HG03565 (cell line): Measurements from ENCODE around the gene ZBTB40.

Experiments
- ATAC-seq: cut with Tn5 transposase; IDR thresholded peaks from one replicate; pipeline ENCODE4 v1.9.1; 2021; ENCODE audit warnings: mild to moderate bottlenecking, moderate library complexity; ENCODE audit not compliant: unreplicated experiment

Gene ZBTB40

DNA sequence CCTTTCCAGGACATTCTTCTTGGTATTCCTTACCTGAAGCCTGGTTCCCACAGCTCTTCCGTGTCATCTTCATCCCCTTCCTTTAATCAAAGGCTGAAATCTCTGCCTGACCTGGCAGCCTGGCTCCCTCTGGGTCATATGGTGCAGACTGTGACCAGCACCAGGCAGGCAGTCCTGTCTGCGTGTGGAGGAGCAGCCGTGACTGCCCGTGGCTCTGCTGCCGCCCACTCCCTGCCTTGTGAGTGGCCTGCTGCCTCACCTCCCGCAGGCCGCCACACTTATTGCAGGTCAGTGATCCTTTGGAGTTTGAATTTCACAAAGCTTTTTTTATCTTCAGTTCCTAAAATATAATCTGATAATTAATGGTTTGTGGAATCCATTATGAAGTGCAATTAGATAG lies 75.5 kb downstream of the ZBTB40 start:
- ATAC-seq, result no peak

DNA sequence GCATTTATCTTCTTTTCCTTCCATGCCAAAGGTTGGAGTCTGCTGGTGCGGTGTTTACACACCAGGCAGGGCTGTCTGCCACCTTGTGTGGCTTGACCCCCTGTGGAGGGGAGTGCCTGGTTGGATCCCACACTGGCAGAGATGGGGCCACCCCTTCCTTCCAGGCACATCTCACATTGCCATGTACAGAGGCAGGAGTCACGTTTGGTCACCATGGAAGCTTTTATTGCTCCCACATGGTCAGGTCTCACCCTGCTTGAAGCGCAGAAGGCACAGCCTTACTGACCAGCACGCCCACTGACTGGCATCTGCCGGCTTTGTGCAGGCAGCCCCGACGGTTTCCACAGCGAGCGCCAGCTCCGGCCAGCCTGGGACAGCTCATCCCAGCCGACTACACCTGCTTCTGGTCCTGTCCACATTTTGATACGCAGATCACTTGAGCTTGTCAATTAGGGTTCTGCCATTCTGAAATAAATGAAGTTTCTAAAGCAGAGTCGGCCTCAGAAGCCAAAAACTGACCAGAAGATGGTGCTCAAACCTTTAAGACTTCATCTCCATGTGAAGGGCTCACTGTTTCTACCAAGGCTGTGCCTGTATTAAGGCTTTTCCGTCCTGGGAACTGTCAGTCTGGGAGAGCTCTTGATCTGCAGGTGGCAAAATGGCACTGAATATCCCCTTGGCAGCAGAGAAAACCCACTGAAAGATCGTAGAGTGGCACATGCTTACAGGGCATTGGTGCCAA lies 76.1 kb downstream of the ZBTB40 start:
- ATAC-seq, result no peak

DNA sequence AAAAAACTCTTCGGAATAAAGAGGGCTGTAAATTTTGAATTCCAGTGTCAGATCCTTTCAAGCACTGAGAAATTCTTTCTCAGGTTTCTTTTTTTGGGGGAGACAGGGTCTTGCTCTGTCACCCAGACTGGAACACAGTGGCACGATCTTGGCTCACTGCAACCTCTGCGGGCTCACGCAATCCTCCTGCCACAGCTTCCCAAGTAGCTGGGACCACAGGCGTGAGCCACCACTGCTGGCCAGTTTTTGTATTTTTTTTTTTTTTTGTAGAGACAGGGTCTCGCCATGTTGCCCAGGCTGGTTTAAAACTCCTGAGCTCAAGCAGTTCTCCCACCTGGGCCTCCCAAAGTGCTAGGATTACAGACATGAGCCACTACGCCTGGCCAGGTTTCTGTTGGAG lies 76.8 kb downstream of the ZBTB40 start:
- no peak for ATAC-seq

DNA sequence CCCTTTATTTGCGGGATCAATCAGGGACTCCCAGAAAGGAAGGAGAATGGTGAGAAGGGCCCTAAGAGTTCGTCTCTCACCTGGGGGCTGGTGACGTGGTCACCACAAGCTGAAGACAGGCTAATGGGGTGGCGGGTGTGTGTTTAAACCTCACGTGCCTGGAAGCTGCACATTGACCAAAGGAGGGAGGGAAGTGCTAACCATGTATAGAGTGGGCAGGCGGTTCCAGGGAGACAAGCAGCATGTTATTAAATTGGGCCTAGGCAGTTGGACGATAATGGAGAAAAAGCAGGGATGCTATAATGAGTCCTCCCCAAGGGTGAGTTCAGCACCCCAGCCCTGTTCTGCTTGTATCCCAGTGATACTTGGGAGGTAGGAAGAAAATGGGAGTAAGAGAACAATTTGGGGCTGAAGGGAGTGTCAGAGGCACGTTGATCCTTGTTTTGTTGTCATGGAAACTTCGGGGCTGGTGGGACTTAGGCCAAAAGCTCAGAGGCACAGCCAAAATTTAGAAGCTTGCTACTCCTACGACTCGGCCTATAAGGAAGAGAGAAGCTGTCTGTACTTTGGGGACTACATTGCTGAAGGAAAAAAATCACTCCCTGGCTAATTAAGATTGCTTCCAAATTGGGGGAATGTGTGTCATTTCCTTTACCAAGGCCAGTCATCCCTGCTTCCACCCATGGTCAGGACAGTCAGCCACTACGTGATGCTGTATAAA lies 78.4 kb downstream of the ZBTB40 start:
- ATAC-seq, result no peak

DNA sequence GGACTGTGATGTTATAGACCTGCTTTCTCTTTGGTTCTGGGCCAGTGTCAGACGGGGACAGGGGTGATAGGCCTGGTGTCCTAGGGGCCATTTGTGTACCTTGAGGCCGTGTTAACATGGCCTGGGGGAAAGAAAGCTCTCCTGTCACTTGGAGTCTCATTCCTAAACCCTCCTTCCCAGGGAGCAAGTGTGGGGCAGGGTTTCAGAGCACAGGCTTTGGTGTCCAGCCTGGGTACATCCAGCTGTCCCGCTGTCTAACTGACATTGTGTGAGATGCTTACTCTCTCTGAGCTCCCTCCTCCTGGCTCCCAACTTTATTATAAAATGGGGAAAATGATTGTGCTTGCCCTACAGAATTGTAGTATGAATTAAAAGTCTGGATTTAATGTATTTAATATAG lies 79.1 kb downstream of the ZBTB40 start:
- no peak for ATAC-seq

DNA sequence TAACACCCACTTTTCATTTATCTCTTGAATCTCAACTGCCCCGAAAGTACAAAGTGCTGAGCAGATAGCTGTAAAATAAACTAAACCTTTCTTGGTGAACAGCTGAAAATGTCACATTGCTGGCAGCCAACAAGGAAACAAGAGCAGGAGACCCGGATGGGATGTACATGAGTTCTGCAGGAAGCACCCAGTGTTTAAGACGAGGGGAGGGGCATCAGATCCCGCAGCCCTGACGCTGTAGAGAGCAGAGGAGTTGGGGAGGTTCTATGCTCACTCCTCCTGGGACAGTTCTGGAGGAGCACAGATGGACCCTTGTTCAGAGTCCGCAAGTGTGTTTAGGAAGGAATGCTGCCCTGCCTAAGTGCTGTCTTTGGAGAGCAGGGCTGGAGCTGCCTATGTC lies 79.6 kb downstream of the ZBTB40 start:
- no peak for ATAC-seq

DNA sequence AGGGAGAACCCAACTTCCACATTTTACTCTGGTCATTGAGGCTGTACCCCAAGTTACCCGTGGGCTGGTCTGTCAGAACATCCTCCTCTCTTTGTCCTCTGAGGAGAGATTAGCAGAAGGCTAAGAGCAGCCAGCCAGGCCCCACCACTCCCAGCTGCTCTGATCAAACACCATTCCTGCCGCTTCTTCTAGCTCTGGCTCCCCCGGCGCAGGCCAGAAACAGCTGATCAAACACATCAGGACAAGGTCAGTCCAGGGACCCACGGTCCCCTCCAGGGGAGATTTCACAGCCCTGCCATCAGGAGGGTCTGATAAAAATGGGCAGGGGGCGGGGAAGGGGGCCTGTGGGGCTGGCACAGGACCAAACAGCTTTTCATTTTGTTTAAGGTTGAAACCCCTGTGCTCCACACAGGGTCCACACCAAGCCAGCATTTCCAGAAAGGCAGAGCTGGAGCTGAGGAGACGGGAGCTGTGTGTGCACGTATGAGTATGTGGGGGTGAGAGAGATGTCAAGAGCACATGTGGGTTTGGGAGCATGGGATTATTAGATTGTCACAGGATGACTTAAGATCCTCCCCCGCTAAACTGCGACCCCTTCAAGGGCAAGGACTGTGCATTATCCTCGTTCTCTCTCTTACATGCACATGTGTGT lies 81.7 kb downstream of the ZBTB40 start:
- no peak for ATAC-seq

DNA sequence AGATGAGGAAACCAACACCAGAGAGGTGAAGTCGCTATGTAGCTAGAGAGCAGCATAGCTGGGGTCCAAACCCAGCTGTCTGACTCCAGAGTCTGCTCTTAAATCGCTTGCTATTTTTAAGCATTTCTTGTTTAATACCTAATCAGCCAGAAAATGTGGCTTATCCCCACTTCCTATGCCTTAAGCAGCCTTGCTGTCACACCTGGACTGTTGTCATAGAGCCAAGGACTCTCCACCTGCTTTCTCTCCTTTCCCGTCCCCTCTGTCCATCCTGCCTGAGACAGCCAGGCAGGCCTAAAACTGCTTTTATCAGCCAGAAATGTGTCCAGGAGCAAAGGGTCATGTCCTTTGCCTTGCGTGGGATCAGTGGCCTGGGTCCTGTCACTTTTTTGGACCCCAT lies 83.3 kb downstream of the ZBTB40 start:
- ATAC-seq, result no peak

DNA sequence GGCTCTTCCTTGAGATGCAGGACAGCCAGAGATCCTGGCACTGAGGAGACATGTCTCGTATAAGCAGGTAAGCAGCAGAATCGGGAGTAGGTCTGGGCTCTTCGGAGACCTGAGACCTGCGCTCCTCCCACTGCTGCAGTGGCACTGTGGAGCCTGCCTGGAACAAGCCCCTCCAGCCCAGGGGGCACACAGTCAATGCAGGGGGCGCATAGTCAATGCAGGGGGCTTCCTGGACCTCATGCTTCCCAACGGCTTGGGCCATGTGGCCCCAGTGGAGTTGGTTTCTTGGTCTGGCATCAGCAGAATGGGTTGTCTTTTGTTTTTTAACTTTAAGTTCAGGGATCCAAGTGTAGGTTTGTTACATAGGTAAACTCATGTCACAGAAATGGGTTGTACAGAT lies 83.7 kb downstream of the ZBTB40 start:
- ATAC-seq, result no peak

DNA sequence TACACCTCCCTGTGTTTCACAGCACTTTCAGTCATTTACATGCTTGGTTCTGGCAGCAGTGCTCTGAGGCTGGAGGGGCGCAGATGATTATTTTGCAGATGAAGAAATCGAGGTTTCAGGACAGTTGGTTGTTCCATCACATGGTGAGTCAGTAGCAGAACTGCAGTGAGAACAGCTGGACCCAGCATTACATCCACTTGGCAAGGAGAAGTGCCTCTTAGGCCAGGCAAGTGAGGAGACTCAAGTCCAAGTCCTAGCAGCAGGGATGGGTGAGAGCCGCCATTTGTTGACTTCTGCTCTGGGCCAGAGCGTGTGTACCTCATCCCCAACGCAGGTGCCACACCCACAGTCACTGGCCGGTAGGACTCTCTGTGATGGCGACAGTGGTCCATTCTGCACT lies 84.9 kb downstream of the ZBTB40 start:
- ATAC-seq, result no peak

DNA sequence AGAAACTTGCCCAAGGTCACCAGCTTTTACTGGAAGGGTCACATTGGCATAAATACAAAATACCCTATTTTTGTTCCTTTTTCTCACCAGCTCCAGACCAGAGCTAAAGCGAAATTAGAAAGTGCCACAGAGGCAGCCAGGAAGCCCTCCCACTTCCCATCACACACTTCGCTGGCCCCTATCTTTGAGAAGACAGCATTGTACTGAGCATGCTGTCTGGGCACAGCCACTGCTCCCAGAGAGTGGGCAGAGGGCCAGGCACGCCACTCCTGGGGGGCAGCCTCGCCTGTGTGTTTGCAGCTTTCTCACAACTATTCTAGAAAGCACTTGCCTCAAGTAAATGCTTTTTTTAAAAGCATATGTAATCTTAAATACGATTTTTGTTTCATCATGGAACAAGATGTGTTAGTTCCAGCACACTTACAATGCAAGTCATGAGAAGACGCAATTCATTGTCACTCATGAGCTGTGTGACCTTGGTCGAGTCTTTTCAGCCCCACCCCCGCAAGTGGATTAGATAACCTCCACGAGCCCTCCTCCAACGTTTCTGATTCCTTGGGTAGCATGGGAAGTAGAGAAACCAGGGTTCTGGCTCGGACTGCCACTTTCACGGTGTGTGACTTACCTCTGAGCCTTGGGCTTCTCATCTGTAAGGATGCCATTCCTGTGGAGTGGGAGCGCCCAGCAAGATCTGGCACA lies 85.9 kb downstream of the ZBTB40 start:
- ATAC-seq, result no peak

DNA sequence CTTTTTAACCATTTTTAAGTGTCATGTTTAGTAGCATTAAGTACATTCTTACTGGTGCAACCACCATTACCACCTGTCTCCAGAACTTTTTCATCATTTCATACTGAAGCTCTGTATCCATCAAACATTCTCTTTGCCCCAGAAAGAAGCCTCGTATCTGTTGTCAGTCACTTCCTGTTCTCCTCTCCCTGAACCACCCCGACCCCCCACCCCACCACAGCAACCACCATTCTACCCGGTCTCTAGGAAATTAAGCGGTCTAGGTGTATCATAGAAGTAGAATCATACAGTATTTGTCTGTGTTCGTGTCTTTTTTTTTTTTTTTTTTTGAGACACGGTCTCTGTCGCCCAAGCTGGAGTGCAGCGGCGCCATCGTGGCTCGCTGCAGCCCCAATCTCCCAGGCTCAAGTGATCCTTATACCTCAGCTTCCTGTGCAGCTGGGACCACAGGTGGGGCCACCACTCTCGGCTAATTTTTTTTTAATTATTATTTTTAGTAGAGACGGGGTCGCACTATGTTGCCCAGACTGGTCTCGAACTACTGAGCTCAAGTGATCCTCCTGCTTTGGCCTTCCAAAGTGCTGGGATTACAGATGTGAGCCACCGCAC lies 88.0 kb downstream of the ZBTB40 start:
- ATAC-seq, result no peak

DNA sequence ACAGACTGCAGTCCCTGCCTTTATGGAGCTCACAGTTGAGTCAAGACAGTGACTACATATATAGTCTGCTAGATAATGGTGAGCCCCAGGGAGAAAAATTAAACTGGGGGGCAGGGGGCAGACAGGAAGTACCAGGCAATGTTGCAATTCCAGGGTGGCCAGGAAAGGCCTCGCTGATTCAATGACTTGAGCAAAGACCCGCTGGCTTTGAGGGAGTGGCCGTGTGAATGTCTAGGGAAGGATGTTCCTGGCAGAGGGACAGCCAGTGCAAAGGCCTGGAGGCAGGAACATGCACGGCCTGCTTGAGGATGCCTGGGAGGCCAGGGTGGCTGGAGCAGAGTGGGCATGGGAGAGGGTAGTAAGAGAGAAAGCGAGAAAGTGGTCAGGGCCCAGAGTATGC lies 88.7 kb downstream of the ZBTB40 start:
- no peak for ATAC-seq

DNA sequence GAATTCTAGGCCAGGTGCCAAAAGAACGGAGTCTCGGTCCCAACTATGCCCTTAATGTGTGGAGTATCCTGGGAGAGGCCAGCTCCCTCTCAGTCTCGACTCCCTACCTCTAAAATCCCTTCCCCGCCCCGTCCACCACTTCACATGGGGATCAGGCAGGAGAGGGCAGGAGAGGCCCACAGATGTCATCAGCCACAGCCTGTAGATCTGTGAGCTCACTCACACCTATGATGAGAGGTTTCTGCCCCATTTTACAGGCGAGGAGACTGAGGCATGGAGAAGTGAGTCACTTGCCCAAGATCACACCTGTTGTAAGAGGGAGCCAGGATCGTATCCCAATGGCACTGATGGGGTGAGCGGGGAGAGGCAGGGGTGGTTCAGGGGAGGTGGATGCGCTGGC lies 91.2 kb downstream of the ZBTB40 start:
- ATAC-seq, result no peak

DNA sequence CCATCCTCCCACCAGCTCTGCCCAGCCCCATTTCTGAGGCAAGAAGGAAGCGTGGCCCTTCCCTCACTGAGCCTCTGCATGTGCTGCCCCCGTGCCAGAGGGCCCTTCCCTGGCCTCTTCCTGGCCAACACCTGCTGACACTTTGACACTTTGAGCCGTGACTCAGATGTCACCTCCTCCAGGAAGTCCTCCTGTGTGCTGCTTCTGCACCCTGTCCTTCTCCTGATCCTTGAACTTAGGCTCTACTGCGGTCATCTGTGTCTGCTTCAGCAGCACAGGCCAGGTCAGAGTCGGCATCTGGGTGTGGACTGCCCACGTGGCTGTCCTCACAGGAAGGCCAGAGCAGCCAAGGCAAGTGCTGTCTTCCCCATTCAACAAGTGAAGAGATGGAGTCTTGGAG lies 92.0 kb downstream of the ZBTB40 start:
- no peak for ATAC-seq

DNA sequence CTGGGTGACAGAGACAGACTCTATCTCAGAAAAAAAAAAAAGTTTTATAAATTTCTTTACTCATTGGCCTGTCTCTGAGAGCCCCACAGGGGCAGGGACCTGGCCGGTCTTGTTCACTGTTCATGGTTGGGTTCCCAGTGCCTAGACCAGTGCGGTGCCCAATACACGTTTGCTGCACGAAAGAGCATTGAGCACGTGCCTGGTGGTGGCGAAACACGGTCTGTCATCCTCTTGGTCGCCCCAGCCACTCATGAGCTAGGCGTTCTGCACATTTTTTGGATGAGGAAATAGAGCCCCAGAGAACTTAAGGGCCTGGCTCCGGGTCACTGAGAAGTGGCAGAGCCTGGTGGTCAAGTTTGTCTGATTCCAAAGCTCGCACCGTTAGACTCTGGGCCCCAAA lies 93.0 kb downstream of the ZBTB40 start:
- ATAC-seq, result no peak

DNA sequence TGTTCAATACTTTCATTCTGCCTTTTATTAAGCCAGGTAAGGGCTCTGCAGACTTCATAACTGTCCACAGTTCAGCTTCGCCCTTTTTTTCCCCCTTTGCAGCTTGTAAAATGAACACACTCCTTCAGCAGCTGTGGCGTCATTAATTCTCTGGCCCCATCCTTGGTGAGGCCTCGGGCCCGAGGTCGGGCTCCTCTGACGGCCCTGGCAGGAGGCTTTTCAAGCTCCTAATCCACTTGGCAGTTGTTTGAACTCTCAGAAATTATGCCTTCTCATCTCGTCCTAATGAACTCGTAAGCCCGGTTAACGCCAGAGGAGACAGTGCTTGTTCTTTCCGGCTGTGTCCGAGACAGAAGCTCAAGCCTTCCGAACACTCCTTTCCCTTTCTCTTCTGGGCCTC lies 93.5 kb downstream of the ZBTB40 start:
- ATAC-seq, result no peak

DNA sequence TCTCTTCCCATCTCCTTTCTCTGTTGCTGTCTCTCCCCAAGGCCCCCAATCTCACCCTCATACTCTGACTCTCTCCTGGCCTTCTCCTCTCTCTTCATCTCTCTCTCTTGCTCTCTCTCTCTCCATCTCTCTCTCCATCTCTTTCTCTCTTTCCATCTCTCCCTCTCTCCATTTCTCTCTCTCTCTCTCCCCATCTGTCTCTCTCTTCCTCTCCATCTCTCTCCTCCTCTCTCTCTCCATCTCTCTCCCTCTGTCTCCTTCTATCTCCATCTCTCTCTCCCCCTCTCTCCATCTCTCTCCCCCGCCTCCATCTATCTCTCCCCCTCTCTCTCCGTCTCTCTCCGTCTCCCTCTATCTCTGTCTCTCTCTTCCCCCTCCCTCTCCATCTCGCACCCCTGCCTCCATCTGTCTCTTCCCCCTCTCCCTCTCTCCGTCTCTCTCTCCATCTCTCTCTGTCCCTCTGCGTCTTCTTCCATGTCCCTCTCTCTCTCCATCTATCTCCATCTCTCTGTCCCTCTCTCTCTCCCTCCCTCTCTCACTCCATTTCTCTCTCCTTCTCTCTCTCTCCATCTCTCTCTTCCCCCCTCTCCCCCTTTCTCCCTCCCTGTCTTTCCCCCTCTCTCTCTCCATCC lies 95.7 kb downstream of the ZBTB40 start:
- ATAC-seq, result no peak

DNA sequence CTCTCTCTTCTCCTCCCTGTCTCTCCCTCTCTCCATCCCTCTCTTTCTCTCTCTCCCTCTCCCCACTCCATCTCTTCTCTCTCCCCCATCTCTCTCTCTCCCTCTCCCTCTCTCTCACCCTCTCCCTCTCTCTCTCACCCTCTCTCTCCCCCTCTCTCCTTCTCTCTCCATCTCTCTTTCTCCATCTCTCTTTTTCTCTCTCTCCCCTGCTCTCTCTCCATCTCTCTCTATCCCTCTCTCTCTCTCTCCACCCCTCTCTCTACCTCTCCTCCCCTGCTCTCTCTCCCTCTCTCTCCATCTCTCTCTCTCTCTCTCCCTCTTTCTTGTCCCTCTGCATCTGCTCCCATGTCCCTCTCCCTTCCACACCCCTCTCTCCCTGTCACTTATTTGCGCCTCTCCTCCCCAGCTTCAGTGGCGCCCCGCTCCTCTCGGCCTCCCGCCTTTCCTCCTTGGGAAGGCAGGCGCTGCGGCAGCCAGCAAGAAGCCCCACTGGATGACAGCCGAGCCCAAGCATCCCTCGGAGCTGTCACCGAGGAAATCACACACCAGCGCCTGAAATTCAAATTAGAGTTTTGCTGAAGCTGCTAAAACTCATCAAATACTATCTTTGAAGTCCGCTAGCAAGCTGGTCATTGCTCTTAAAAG lies 96.3 kb downstream of the ZBTB40 start:
- no peak for ATAC-seq

DNA sequence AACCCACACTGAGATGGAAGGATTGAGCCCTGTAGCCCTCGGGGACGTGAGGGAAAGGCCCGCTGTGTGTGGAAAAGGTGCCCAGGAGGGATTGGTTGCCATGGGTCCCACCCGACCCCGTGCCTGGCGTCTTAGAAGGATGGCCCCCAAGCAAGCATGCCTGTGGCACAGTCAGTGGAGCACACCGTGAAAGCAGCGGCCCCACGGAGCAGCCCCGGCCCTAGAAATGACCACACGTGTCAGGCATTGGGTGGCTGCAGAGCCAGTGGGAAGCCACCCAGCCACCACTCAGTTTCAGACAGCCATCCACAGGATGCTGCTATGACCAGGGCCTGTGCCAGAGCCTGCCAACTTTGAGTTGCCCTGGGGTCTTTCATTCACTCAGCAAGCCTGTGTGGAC lies 98.4 kb downstream of the ZBTB40 start:
- ATAC-seq, result no peak
